K562 (cell line): ENCODE measurements around the gene BANP. TPM values are rescaled to one million over a fixed set of nuclear protein-coding genes. Genes with fewer than 3 reads are reported as not detected.

Source experiments
- CHD2 ChIP-seq: IDR thresholded peaks from 2 replicates; pipeline ENCODE4 v1.6.1; 2011; ENCODE audit warnings: low read depth, low read length
- E2F5 ChIP-seq: sonication (generic); formaldehyde crosslinking; IDR thresholded peaks from 2 replicates; pipeline ENCODE4 v1.8.0; 2022; ENCODE audit warnings: mild to moderate bottlenecking, missing genetic modification reagents
- RERE ChIP-seq: sonication (generic); formaldehyde crosslinking; IDR thresholded peaks from 2 replicates; pipeline ENCODE4 v1.8.0; 2023; ENCODE audit warnings: missing genetic modification reagents, mild to moderate bottlenecking, borderline replicate concordance
- ZNF57 ChIP-seq: fragments of 450-650 bp; formaldehyde crosslinking; IDR thresholded peaks from 2 replicates; pipeline ENCODE4 v1.4.0; 2020; ENCODE audit warnings: mild to moderate bottlenecking, moderate library complexity
- polyA plus RNA-seq, 8 experiments: library from polyadenylated mRNA; depleted of rRNA in 4 of 8; stranded (reverse) in 5 of 8; unstranded in 3 of 8; fragments of >200 nt; fragmentation: Nextera tagmentation in 2 of 8; fragmentation: Illumina TruSeq in 1 of 8; extraction: Ambion mirVana in 2 of 8; extraction: Trizol in 1 of 8; gene quantifications; 2 replicates each; pipeline versions ENCODE4 v1.2.1 to v1.2.3, GENCODE V29; 2011 to 2014; ENCODE audit warnings: inconsistent platforms in 1 of 8, missing spikeins in 1 of 8
- total RNA-seq, 7 experiments: library from RNA; depleted of rRNA in 6 of 7; stranded (reverse); fragments of >200 nt in 6 of 7; fragmentation: Illumina TruSeq in 2 of 7; extraction: Trizol in 2 of 7; gene quantifications; 2 replicates each; pipeline versions ENCODE4 v1.2.1 to v1.2.3, GENCODE V29; 2011 to 2021; ENCODE audit warnings: low replicate concordance in 1 of 7

Gene BANP
- total and polyA plus RNA-seq, 9 of the 15 experiments (the other 6 are each of a cell fraction or from before 2014, with no cell fraction given) = 4.6 to 22.1 (median 15.6) TPM

GRCh38 chr16:88074041-88074440 is 122.8 kb downstream of the BANP start (continued):
- TF ChIP-seq ZNF57 (CRISPR knock-in tag) (no peak), E2F5 (CRISPR knock-in tag) (no peak), RERE (no peak), CHD2 (no peak)
